Measurements from ENCODE around the gene SLC39A10. TPM values are rescaled to one million over a fixed set of nuclear protein-coding genes. Genes with fewer than 3 reads are reported as not detected.

The SLC39A10 gene
- total and polyA plus RNA-seq, 2 donors (not counting 3 experiments of a cell fraction or from before 2014, with no cell fraction given) = 11.4 to 39.9 TPM

- H3K4me2 ChIP-seq (ENCODE audit: insufficient read depth, low read length) = no peak overlapping the region
- no peaks in the 10 kb centered on the region for H4K20me1 ChIP-seq (replicated peaks; ENCODE audit: control insufficient read depth, extremely low read depth, insufficient read depth, low read length)
- H3K9me1 ChIP-seq (replicated peaks; ENCODE audit: control insufficient read depth, extremely low read depth, insufficient read depth, low read length) = no peaks in the 10 kb centered on the region
- H3K36me3 ChIP-seq (ENCODE audit: control insufficient read depth in 2 of 2, extremely low read depth in 1 of 2, insufficient read depth in 2 of 2, low read length in 2 of 2) = no peaks in the 10 kb centered on the region
- no peaks in the 10 kb centered on the region for H3K27me3 ChIP-seq (ENCODE audit: control insufficient read depth in 2 of 2, insufficient read depth in 2 of 2, low read length in 2 of 2)
- H3K4me1 ChIP-seq (ENCODE audit: control insufficient read depth, extremely low read depth, insufficient read depth, low read length) = no peaks in the 10 kb centered on the region
- no peak overlapping the region for H3K4me3 ChIP-seq (replicated peaks in 1 of 3; ENCODE audit: insufficient read depth in 1 of 3, low read depth in 1 of 3, low read length in 3 of 3)
- no peak overlapping the region for H3K9ac ChIP-seq (replicated peaks; ENCODE audit: extremely low read depth, insufficient read depth, low read length)
- H3K27ac ChIP-seq (ENCODE audit: insufficient read depth, low read depth, low read length) = no peak overlapping the region
- DNase-seq (ENCODE audit: low read depth, low spot score) (peak; percentile 7), FAIRE-seq (no peak)
- no peak for TF ChIP-seq EZH2 (IDR thresholded peaks at IDR 0.05; ENCODE audit: borderline replicate concordance, low read depth, low read length, severe bottlenecking)
- no peak for TF ChIP-seq MYC (IDR thresholded peaks at IDR 0.05; ENCODE audit: low read depth, low read length)
- BruUV-seq (replicated peaks) = no TSS peak
- dilution Hi-C loops (cut with MboI; ENCODE audit: extremely low pct_ligation_motif_present, low sequenced_read_pairs) = no loop called here
- intact Hi-C loops (cut with micrococcal nuclease) = no loop called here
- H3K79me2 ChIP-seq (ENCODE audit: control insufficient read depth, insufficient read depth, low read length) = no peaks in the 10 kb centered on the region
- ChIA-PET CTCF (interaction anchor here (1.4 kb wide), 1 partner anchor 47 kb away, joined by 4 read pairs; no protein-coding TSS in a partner anchor), POLR2A (no interaction called here)
- H2AFZ ChIP-seq (ENCODE audit: low read depth, low read length) = no peak overlapping the region
- H3K9me3 ChIP-seq (replicated peaks; ENCODE audit: control insufficient read depth, insufficient read depth, low read length) = no peaks in the 10 kb centered on the region
Observed at GRCh38 chr2:195622966-195623365, 34.1 kb upstream of the SLC39A10 start.

DNA sequence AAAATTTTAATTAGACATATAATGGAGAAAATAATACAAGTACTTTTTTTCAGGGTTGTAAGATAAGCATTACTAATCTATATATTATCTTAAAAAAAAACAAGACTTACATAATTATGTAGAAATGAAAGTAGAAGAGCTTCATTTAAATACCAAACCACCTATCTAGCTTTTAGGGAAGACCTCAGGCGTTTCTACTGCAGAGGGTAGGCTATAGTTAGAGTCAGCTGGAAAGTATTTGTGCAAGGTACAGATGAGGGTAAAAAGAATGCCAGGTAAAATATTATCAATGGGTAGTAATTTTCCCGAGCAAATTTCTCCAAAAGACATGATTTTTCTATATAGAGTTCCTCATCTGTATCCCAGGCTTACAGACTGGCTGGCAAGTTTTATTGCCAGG lies 30.5 kb upstream of the SLC39A10 start:
- H3K9me3 ChIP-seq (replicated peaks; ENCODE audit: control insufficient read depth, insufficient read depth, low read length) = no peaks in the 10 kb centered on the region
- H4K20me1 ChIP-seq (replicated peaks; ENCODE audit: control insufficient read depth, extremely low read depth, insufficient read depth, low read length) = no peaks in the 10 kb centered on the region
- dilution Hi-C loops (cut with MboI; ENCODE audit: extremely low pct_ligation_motif_present, low sequenced_read_pairs) (no loop called here), intact Hi-C loops (cut with micrococcal nuclease) (no loop called here)
- no peak overlapping the region for H3K27ac ChIP-seq (ENCODE audit: insufficient read depth, low read depth, low read length)
- H3K4me2 ChIP-seq (ENCODE audit: insufficient read depth, low read length) = no peak overlapping the region
- H3K9ac ChIP-seq (replicated peaks; ENCODE audit: extremely low read depth, insufficient read depth, low read length) = no peak overlapping the region
- ChIA-PET POLR2A (no interaction called here), CTCF (interaction anchor here (0.7 kb wide), 1 partner anchor 9 kb away, joined by 3 read pairs; no protein-coding TSS in a partner anchor)
- H3K36me3 ChIP-seq (ENCODE audit: control insufficient read depth in 2 of 2, extremely low read depth in 1 of 2, insufficient read depth in 2 of 2, low read length in 2 of 2) = no peaks in the 10 kb centered on the region
- no TSS peak for BruUV-seq (replicated peaks)
- DNase-seq (ENCODE audit: low read depth, low spot score) (no peak), FAIRE-seq (no peak)
- no peaks in the 10 kb centered on the region for H3K79me2 ChIP-seq (ENCODE audit: control insufficient read depth, insufficient read depth, low read length)
- no peak overlapping the region for H2AFZ ChIP-seq (ENCODE audit: low read depth, low read length)
- H3K27me3 ChIP-seq (ENCODE audit: control insufficient read depth in 2 of 2, insufficient read depth in 2 of 2, low read length in 2 of 2) = no peaks in the 10 kb centered on the region
- H3K4me1 ChIP-seq (ENCODE audit: control insufficient read depth, extremely low read depth, insufficient read depth, low read length) = no peaks in the 10 kb centered on the region
- H3K9me1 ChIP-seq (replicated peaks; ENCODE audit: control insufficient read depth, extremely low read depth, insufficient read depth, low read length) = no peaks in the 10 kb centered on the region
- TF ChIP-seq, protein P1, sequence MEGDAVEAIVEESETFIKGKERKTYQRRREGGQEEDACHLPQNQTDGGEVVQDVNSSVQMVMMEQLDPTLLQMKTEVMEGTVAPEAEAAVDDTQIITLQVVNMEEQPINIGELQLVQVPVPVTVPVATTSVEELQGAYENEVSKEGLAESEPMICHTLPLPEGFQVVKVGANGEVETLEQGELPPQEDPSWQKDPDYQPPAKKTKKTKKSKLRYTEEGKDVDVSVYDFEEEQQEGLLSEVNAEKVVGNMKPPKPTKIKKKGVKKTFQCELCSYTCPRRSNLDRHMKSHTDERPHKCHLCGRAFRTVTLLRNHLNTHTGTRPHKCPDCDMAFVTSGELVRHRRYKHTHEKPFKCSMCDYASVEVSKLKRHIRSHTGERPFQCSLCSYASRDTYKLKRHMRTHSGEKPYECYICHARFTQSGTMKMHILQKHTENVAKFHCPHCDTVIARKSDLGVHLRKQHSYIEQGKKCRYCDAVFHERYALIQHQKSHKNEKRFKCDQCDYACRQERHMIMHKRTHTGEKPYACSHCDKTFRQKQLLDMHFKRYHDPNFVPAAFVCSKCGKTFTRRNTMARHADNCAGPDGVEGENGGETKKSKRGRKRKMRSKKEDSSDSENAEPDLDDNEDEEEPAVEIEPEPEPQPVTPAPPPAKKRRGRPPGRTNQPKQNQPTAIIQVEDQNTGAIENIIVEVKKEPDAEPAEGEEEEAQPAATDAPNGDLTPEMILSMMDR (IDR thresholded peaks at IDR 0.05; ENCODE audit: extremely low read depth in 1 of 2, insufficient read depth in 1 of 2, low read depth in 1 of 2, low read length in 2 of 2) = no peak
- TF ChIP-seq MAX (IDR thresholded peaks at IDR 0.05; ENCODE audit: insufficient read depth, insufficient read length) = no peak
- no peak overlapping the region for H3K4me3 ChIP-seq (replicated peaks in 1 of 3; ENCODE audit: insufficient read depth in 1 of 3, low read depth in 1 of 3, low read length in 3 of 3)
